GM04503 (cell line): ENCODE data around the gene PTH.

Experiments used
- DNase-seq: peaks from one replicate; pipeline ENCODE4 v3.0.0-alpha.2; 2012; ENCODE audit warnings: low read depth

The PTH gene

GRCh38 chr11:13495929-13496328 lies at the start of gene PTH:
Gene PTH (minus strand): TSS chr11:13495997. CDS start chr11:13492855, 3,142 bp downstream.
- DNase-seq = no peak

- DNase-seq = no peak
Observed at GRCh38 chr11:13538044-13538443, 42.2 kb upstream of the PTH start.

- DNase-seq = no peak
Observed at GRCh38 chr11:13535819-13536218, 40.0 kb upstream of the PTH start.

GRCh38 chr11:13534358-13534757 lies 38.6 kb upstream of the PTH start:
- DNase-seq = no peak

- DNase-seq = no peak
Observed at GRCh38 chr11:13525257-13525656, 29.5 kb upstream of the PTH start.

GRCh38 chr11:13503393-13503792 lies 7.6 kb upstream of the PTH start:
- DNase-seq = no peak

GRCh38 chr11:13502492-13502891 lies 6.7 kb upstream of the PTH start:
- DNase-seq = no peak

- DNase-seq = no peak
Observed at GRCh38 chr11:13494051-13494450, 1.7 kb downstream of the PTH start.

- DNase-seq = no peak
Observed at GRCh38 chr11:13487661-13488030, 8.2 kb downstream of the PTH start.

- no peak for DNase-seq
Observed at GRCh38 chr11:13486926-13487660, 8.7 kb downstream of the PTH start.

GRCh38 chr11:13480198-13480597 lies 15.6 kb downstream of the PTH start:
- no peak for DNase-seq

GRCh38 chr11:13479688-13480087 lies 16.1 kb downstream of the PTH start:
- DNase-seq = no peak

GRCh38 chr11:13475091-13475490 lies 20.7 kb downstream of the PTH start:
- DNase-seq = no peak

GRCh38 chr11:13473013-13473722 lies 22.6 kb downstream of the PTH start:
- DNase-seq = no peak

- no peak for DNase-seq
Observed at GRCh38 chr11:13468750-13469149, 27.0 kb downstream of the PTH start.

GRCh38 chr11:13465909-13466371 lies 29.9 kb downstream of the PTH start:
- no peak for DNase-seq

GRCh38 chr11:13463779-13464290 lies 32.0 kb downstream of the PTH start:
- DNase-seq = no peak

- peak; percentile 58 for DNase-seq
Observed at GRCh38 chr11:13462901-13463778, 32.7 kb downstream of the PTH start, which contains the start of gene BTBD10. Gene BTBD10 (minus strand): TSS chr11:13463222. CDS start chr11:13445124, 18,098 bp downstream.

- no peak for DNase-seq
Observed at GRCh38 chr11:13462311-13462900, 33.4 kb downstream of the PTH start.

- DNase-seq = no peak
Observed at GRCh38 chr11:13461291-13461690, 34.5 kb downstream of the PTH start.

- DNase-seq = no peak
Observed at GRCh38 chr11:13450832-13451397, 44.9 kb downstream of the PTH start.
